NCI-H526 (cell line): Measurements from ENCODE around the gene SH3TC1.
A peak's percentile ranks its signal among the peaks of the same experiment; 100 is the strongest.

Source experiments
- DNase-seq, 2 experiments: peaks; one replicate each; lab custom pipeline; 2025; lab: John Stamatoyannopoulos, UW

Gene SH3TC1

GRCh38 chr4:8198906-8199593, at the start of gene SH3TC1:
Gene SH3TC1 (plus strand): TSS chr4:8199290. CDS start chr4:8205195, 5,905 bp downstream.
- peak in 1 of 2 experiments; percentile 40 for DNase-seq

GRCh38 chr4:8149664-8150063, 49.4 kb upstream of the SH3TC1 start:
- DNase-seq: no peak

GRCh38 chr4:8150152-8151090, 48.7 kb upstream of the SH3TC1 start:
- no peak for DNase-seq

- no peak for DNase-seq
These were observed 47.9 kb upstream of the SH3TC1 start for GRCh38 chr4:8151165-8151650.

- no peak for DNase-seq
These were observed 46.8 kb upstream of the SH3TC1 start for GRCh38 chr4:8152090-8152864.

- DNase-seq: no peak
These were observed 46.2 kb upstream of the SH3TC1 start for GRCh38 chr4:8152865-8153257.

- no peak for DNase-seq
These were observed 45.6 kb upstream of the SH3TC1 start for GRCh38 chr4:8153441-8153840.

GRCh38 chr4:8155048-8155447, 44.0 kb upstream of the SH3TC1 start:
- DNase-seq: no peak

- no peak for DNase-seq
These were observed 43.2 kb upstream of the SH3TC1 start for GRCh38 chr4:8155660-8156421.

GRCh38 chr4:8156617-8157016, 42.5 kb upstream of the SH3TC1 start:
- DNase-seq: no peak

- peak in 1 of 2 experiments; percentile 42 for DNase-seq
These were observed 41.6 kb upstream of the SH3TC1 start for GRCh38 chr4:8157496-8157895.

GRCh38 chr4:8157944-8158709, 41.0 kb upstream of the SH3TC1 start:
- DNase-seq: peak in 1 of 2 experiments; percentile 41

GRCh38 chr4:8158710-8159536, 40.2 kb upstream of the SH3TC1 start, which contains the start of gene ABLIM2:
Gene ABLIM2 (minus strand): TSS chr4:8158813. CDS start chr4:8158689, 124 bp downstream.
- peak; percentile 92 to 98 for DNase-seq

- no peak for DNase-seq
These were observed 39.4 kb upstream of the SH3TC1 start for GRCh38 chr4:8159537-8160232.

GRCh38 chr4:8160233-8160560, 38.9 kb upstream of the SH3TC1 start:
- DNase-seq: no peak

GRCh38 chr4:8160572-8160971, 38.5 kb upstream of the SH3TC1 start:
- DNase-seq: no peak

- DNase-seq: no peak
These were observed 36.5 kb upstream of the SH3TC1 start for GRCh38 chr4:8162625-8163024.

- DNase-seq: no peak
These were observed 36.1 kb upstream of the SH3TC1 start for GRCh38 chr4:8163026-8163425.
